ENCODE data around the gene EFCAB6.

The EFCAB6 gene

GRCh38 chr22:43580271-43580750 is 231.8 kb downstream of the EFCAB6 start:
- no peak for DNase-seq

GRCh38 chr22:43574738-43575137 is 237.4 kb downstream of the EFCAB6 start:
- DNase-seq, result no peak

GRCh38 chr22:43572710-43573109 is 239.4 kb downstream of the EFCAB6 start:
- DNase-seq, result no peak

- no peak for DNase-seq
These were observed 240.9 kb downstream of the EFCAB6 start for GRCh38 chr22:43571181-43571580.

GRCh38 chr22:43570531-43571165 is 241.5 kb downstream of the EFCAB6 start:
- peak; percentile 35 for DNase-seq

GRCh38 chr22:43569111-43569510 is 243.0 kb downstream of the EFCAB6 start:
- DNase-seq, result no peak

GRCh38 chr22:43567691-43568324 is 244.3 kb downstream of the EFCAB6 start:
- DNase-seq, result no peak

- DNase-seq, result no peak
These were observed 245.4 kb downstream of the EFCAB6 start for GRCh38 chr22:43566561-43567332.

- DNase-seq, result no peak
These were observed 246.1 kb downstream of the EFCAB6 start for GRCh38 chr22:43566021-43566420.

- no peak for DNase-seq
These were observed 247.2 kb downstream of the EFCAB6 start for GRCh38 chr22:43564859-43565258.

GRCh38 chr22:43563571-43563970 is 248.5 kb downstream of the EFCAB6 start:
- no peak for DNase-seq

- DNase-seq, result no peak
These were observed 249.3 kb downstream of the EFCAB6 start for GRCh38 chr22:43562843-43563242.

GRCh38 chr22:43561415-43562178 is 250.5 kb downstream of the EFCAB6 start:
- no peak for DNase-seq

GRCh38 chr22:43560651-43561050 is 251.5 kb downstream of the EFCAB6 start:
- no peak for DNase-seq

GRCh38 chr22:43555561-43556515 is 256.3 kb downstream of the EFCAB6 start:
- no peak for DNase-seq

- DNase-seq, result no peak
These were observed 257.3 kb downstream of the EFCAB6 start for GRCh38 chr22:43554694-43555365.

GRCh38 chr22:43554259-43554636 is 257.9 kb downstream of the EFCAB6 start:
- DNase-seq, result no peak

- no peak for DNase-seq
These were observed 258.4 kb downstream of the EFCAB6 start for GRCh38 chr22:43553451-43554258.

GRCh38 chr22:43550672-43551071 is 261.4 kb downstream of the EFCAB6 start:
- no peak for DNase-seq

- no peak for DNase-seq
These were observed 262.0 kb downstream of the EFCAB6 start for GRCh38 chr22:43550024-43550620.

Measured in right kidney (tissue), 1 donor.